HEK293T (cell line): ENCODE results near the gene KCTD4.

Experiments used
- CTCF ChIA-PET: fragments of 350-600 bp; formaldehyde crosslinking; extraction: SDS; loops from one replicate; lab custom pipeline; 2021; ENCODE audit warnings: antibody characterized with exemption, inconsistent platforms; lab: Yijun Ruan, JAX
- POLR2A ChIA-PET: fragments of 350-600 bp; formaldehyde crosslinking; extraction: SDS; loops from one replicate; lab custom pipeline; 2020; ENCODE audit warnings: antibody characterized with exemption, inconsistent platforms; lab: Yijun Ruan, JAX
- DNase-seq: peaks from one replicate; pipeline ENCODE4 v3.0.0; 2012; ENCODE audit warnings: mixed read lengths; ENCODE audit errors: extremely low spot score
- ARNT ChIP-seq: fragments of 450-650 bp; IDR thresholded peaks from 2 replicates; pipeline ENCODE4 v1.6.1; 2017; ENCODE audit warnings: mild to moderate bottlenecking
- BHLHE40 ChIP-seq: fragments of 450-650 bp; IDR thresholded peaks from 2 replicates; pipeline ENCODE4 v1.6.1; 2016; ENCODE audit warnings: mild to moderate bottlenecking, moderate library complexity, borderline replicate concordance
- CTBP1 ChIP-seq: fragments of 450-650 bp; IDR thresholded peaks from 2 replicates; pipeline ENCODE4 v1.6.1; 2016; ENCODE audit warnings: borderline replicate concordance
- ELF4 ChIP-seq: fragments of 450-650 bp; IDR thresholded peaks from 2 replicates; pipeline ENCODE4 v1.6.1; 2017; ENCODE audit warnings: antibody characterized with exemption
- FOXA1 ChIP-seq: fragments of 450-650 bp; IDR thresholded peaks from 2 replicates; pipeline ENCODE4 v1.6.1; 2016; ENCODE audit warnings: mild to moderate bottlenecking
- FOXK2 ChIP-seq: fragments of 450-650 bp; IDR thresholded peaks from 2 replicates; pipeline ENCODE4 v1.6.1; 2016; ENCODE audit warnings: mild to moderate bottlenecking
- FOXM1 ChIP-seq: fragments of 450-650 bp; IDR thresholded peaks from 2 replicates; pipeline ENCODE4 v1.6.1; 2017; ENCODE audit warnings: mild to moderate bottlenecking, borderline replicate concordance
- HDGF ChIP-seq: fragments of 450-650 bp; IDR thresholded peaks from 2 replicates; pipeline ENCODE4 v1.6.1; 2017; ENCODE audit warnings: antibody characterized with exemption, borderline replicate concordance
- L3MBTL2 ChIP-seq: fragments of 450-650 bp; conservative IDR thresholded peaks from 2 replicates; pipeline ENCODE4 v1.6.1; 2016; ENCODE audit warnings: mild to moderate bottlenecking
- LEF1 ChIP-seq: fragments of 450-650 bp; IDR thresholded peaks from 2 replicates; pipeline ENCODE4 v1.6.1; 2017; ENCODE audit warnings: mild to moderate bottlenecking, borderline replicate concordance
- NFRKB ChIP-seq: fragments of 450-650 bp; IDR thresholded peaks from 2 replicates; pipeline ENCODE4 v1.6.1; 2016; ENCODE audit warnings: mild to moderate bottlenecking, moderate library complexity
- SP1 ChIP-seq: fragments of 450-650 bp; IDR thresholded peaks from 2 replicates; pipeline ENCODE4 v1.6.1; 2017
- SUZ12 ChIP-seq: fragments of 450-650 bp; IDR thresholded peaks from 2 replicates; pipeline ENCODE4 v1.6.1; 2016; ENCODE audit warnings: mild to moderate bottlenecking
- TARDBP ChIP-seq: fragments of 450-650 bp; IDR thresholded peaks from 2 replicates; pipeline ENCODE4 v1.6.1; 2016
- ZNF384 ChIP-seq: fragments of 450-650 bp; IDR thresholded peaks from 2 replicates; pipeline ENCODE4 v1.6.1; 2016
- TF ChIP-seq, protein P1 (sequence below): fragments of 450-650 bp; IDR thresholded peaks from 2 replicates; pipeline ENCODE4 v1.6.1; 2016

KCTD4 gene

DNA sequence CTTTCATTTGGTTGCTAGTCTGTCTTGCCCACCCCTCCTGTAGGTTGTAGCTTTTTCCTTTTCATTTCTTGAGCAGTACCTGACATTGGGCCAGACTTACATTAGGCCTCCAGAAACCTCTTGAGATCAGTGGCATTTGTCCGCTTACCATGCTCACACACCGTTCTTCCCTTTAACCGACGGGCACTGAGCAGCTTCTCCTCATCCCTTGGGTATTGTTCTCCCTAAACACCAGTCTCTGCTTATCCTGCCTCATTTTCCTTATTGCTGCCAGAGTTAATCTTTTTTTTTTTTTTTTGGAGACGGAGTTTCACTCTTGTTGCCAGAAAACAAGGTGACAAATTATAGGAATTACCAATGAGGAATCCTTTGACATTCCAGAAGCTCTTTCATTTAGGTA, 27.2 kb upstream of the KCTD4 start:
- CTCF ChIA-PET, result no interaction called here
- TF ChIP-seq CTBP1 (no peak), SUZ12 (no peak), FOXM1 (no peak), FOXA1 (no peak), ELF4 (no peak), TARDBP (no peak), L3MBTL2 (no peak), BHLHE40 (no peak), SP1 (no peak), ZNF384 (no peak), LEF1 (no peak), ARNT (no peak), HDGF (no peak)
- POLR2A ChIA-PET, result interaction anchor here (1.2 kb wide), 1 partner anchor 21 kb away, joined by 3 read pairs; no protein-coding TSS in a partner anchor
- no peak for DNase-seq

DNA sequence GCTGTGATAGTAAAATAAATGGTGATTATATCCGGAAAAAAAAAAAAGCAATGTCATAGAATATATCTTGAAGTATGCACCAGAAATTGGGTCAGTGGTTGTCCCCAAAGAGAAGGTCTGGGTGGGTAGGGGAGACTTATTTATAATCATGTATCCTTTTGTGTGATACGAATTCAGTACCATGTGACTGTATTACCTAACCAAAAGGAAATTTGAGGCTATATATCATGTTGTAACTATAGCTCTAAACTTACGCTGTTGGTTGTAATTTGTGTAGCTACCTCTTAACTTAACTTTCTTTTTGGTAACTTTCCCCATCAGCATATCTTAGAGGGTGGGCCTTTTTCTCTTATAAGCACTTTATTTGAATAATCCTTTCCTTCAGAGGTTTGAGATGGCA, 25.2 kb upstream of the KCTD4 start:
- ChIA-PET CTCF (no interaction called here), POLR2A (no interaction called here)
- TF ChIP-seq CTBP1 (no peak), ARNT (no peak), ZNF384 (no peak)
- TF ChIP-seq, protein P1, sequence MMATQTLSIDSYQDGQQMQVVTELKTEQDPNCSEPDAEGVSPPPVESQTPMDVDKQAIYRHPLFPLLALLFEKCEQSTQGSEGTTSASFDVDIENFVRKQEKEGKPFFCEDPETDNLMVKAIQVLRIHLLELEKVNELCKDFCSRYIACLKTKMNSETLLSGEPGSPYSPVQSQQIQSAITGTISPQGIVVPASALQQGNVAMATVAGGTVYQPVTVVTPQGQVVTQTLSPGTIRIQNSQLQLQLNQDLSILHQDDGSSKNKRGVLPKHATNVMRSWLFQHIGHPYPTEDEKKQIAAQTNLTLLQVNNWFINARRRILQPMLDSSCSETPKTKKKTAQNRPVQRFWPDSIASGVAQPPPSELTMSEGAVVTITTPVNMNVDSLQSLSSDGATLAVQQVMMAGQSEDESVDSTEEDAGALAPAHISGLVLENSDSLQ, result no peak
- no peak for DNase-seq

DNA sequence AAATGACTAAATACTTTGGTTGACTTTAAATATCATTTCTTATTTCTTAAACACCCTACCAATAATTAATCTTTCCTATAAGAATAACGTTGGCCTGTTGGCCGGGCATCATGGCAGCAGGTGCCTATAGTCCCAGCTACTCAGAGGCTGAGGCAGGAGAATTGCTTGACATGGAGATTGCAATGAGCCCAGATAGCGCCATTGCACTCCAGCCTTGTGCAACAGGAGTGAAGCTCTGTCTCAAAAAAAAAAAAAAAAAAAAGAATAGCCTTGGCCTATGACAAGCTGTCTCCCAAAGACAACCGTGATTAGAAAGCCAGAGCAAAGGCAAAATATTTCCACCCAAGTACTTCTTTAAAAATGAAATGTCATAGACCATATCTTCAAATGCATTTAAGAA, 24.5 kb upstream of the KCTD4 start:
- ChIA-PET POLR2A (no interaction called here), CTCF (no interaction called here)
- DNase-seq, result no peak
- TF ChIP-seq ARNT (no peak), SP1 (no peak), L3MBTL2 (no peak), NFRKB (no peak), FOXA1 (no peak), TARDBP (no peak), ZNF384 (no peak), FOXK2 (no peak), ELF4 (no peak), CTBP1 (no peak), FOXM1 (no peak), BHLHE40 (no peak), SUZ12 (no peak), HDGF (no peak), LEF1 (no peak)
- TF ChIP-seq, protein P1, result no peak

DNA sequence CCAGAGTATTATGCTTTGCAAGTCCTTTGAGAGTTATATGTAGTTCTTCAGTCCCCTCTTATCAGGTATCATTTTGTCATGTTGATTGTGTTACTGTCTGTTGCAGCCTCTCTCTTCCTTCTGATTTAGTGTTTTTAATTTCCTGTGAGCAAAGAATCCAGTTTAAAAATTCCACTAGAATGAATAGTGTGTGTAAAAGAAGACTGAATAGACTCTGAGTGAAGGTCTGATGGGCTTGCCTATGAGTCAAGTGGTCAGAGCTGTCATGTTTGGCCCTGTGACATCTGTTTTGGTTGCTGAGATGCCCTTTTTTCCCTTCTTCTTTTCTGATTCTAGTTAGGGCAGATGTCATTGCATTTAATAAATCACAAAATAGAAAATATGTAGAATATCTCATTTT, 23.3 kb upstream of the KCTD4 start:
- CTCF ChIA-PET, result no interaction called here
- no peak for TF ChIP-seq CTBP1
- no peak for TF ChIP-seq ARNT
- TF ChIP-seq ZNF384, result no peak
- TF ChIP-seq FOXK2, result no peak
- no peak for TF ChIP-seq LEF1
- no peak for TF ChIP-seq FOXM1
- TF ChIP-seq L3MBTL2, result no peak
- TF ChIP-seq SUZ12, result no peak
- TF ChIP-seq TARDBP, result no peak
- no peak for TF ChIP-seq HDGF
- no peak for TF ChIP-seq ELF4
- TF ChIP-seq, protein P1, result no peak
- no peak for DNase-seq
- POLR2A ChIA-PET, result no interaction called here

DNA sequence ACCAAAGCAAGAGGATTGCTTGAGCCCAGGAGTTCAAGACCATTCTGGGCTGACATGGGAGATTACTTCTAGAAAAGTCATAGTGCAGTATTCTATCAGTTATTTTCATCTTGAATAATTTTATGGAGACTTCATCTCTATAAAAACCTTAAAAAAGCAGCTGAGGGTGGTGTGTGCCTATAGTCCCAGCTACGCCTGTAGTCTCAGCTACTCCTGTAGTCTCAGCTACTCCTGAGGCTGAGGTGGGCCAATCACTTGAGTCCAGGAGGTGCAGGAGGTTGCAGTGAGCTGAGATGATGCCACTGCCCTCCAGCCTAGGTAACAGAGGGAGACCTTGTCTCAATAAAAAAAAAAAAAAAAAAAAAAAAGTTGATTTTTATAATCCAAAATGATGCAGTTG, 22.1 kb upstream of the KCTD4 start:
- DNase-seq, result no peak
- POLR2A ChIA-PET, result no interaction called here
- no peak for TF ChIP-seq FOXK2
- CTCF ChIA-PET, result no interaction called here

DNA sequence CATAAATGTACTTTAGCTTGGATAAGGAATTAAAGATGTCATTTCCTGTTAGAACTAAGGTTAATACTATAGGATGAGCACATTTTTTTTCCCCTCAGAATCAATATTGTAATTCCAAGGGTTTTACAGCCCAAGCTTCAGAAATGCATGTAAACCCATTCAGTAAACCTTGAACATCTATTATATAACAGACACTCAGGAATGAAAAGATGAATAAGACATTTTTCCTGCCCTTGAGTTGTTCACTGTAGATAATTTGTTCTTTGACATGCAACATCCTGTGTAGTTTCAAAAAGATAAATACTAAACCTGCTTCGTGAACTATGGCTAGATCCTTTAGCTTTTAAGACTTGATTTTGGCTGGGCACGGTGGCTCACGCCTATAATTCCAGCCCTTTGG, 21.7 kb upstream of the KCTD4 start:
- ChIA-PET POLR2A (no interaction called here), CTCF (no interaction called here)
- no peak for DNase-seq
- TF ChIP-seq TARDBP (no peak), ARNT (no peak), CTBP1 (no peak), LEF1 (no peak)

DNA sequence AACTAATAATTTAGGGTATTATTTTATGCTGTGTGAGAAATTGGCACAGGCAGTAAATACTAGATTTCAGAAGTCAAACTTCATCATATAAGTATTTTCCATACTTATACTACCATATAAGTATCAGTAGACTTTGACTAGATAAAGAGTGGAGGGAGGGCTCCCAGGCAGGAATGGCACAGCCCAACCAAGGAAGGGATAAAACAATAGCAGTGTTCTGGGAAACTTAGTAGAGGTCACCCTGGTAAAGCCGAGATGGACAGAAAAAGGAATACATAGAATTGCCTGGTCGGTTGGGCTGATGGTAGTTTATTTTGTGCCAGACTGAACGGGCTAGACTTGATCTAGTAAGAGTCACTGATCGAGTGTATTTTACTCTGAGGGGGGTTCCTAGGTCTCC, 19.6 kb upstream of the KCTD4 start:
- ChIA-PET POLR2A (no interaction called here), CTCF (no interaction called here)
- no peak for DNase-seq
- no peak for TF ChIP-seq FOXA1
- TF ChIP-seq SUZ12, result no peak
- TF ChIP-seq CTBP1, result no peak
